GM23338 (cell line): ENCODE data around the gene CETN2. TPM values are rescaled to one million over a fixed set of nuclear protein-coding genes. Genes with fewer than 3 reads are reported as not detected.

Experiments used
- ATAC-seq: fragments of 200-7000 bp; cut with Tn5 transposase; 3 replicates; pipeline ENCODE4 v1.9.1; 2020
- DNase-seq: peaks from one replicate; pipeline ENCODE4 v3.0.0-alpha.2; 2015; ENCODE audit warnings: low spot score
- H2AFZ ChIP-seq: fragments of 200-600 bp; sonication (generic); 2 replicates; pipeline ENCODE4 v1.8.0; 2016; ENCODE audit warnings: antibody characterized with exemption, mild to moderate bottlenecking, moderate library complexity
- H3F3A ChIP-seq: fragments of 200-600 bp; sonication (generic); replicated peaks from 2 replicates; pipeline ENCODE4 v1.8.0; 2017; ENCODE audit warnings: antibody characterized with exemption, mixed run types, low read depth
- H3K27ac ChIP-seq: fragments of 200-600 bp; sonication (generic); 2 replicates; pipeline ENCODE4 v1.6.1; 2016; ENCODE audit warnings: low read depth
- H3K27me3 ChIP-seq: fragments of 200-600 bp; sonication (generic); 2 replicates; pipeline ENCODE4 v1.8.0; 2016; ENCODE audit warnings: mild to moderate bottlenecking, mixed run types, moderate library complexity; ENCODE audit not compliant: insufficient read depth
- H3K36me3 ChIP-seq: fragments of 200-600 bp; sonication (generic); 2 replicates; pipeline ENCODE4 v1.8.0; 2016; ENCODE audit warnings: mild to moderate bottlenecking; ENCODE audit not compliant: insufficient read depth
- H3K4me1 ChIP-seq: fragments of 200-600 bp; sonication (generic); 2 replicates; pipeline ENCODE4 v1.8.0; 2016; ENCODE audit warnings: mild to moderate bottlenecking, moderate library complexity; ENCODE audit not compliant: insufficient read depth
- H3K4me2 ChIP-seq: fragments of 200-600 bp; sonication (generic); 2 replicates; pipeline ENCODE4 v1.7.1; 2017; ENCODE audit warnings: mixed run types
- H3K4me3 ChIP-seq: fragments of 200-600 bp; sonication (generic); 2 replicates; pipeline ENCODE4 v1.6.1; 2016; ENCODE audit warnings: mixed run types
- H3K79me2 ChIP-seq: fragments of 200-600 bp; sonication (generic); replicated peaks from 2 replicates; pipeline ENCODE4 v1.8.0; 2017; ENCODE audit warnings: mild to moderate bottlenecking; ENCODE audit not compliant: insufficient read depth
- H3K9me2 ChIP-seq: fragments of 200-600 bp; sonication (generic); 2 replicates; pipeline ENCODE4 v1.8.0; 2017; ENCODE audit not compliant: insufficient read depth
- H4K20me1 ChIP-seq: fragments of 200-600 bp; sonication (generic); replicated peaks from 2 replicates; pipeline ENCODE4 v1.8.0; 2017; ENCODE audit warnings: mild to moderate bottlenecking; ENCODE audit not compliant: insufficient read depth
- H3K27ac Mint-ChIP-seq: 2 replicates; pipeline ENCODE4 v1.8.0; 2020; ENCODE audit warnings: inconsistent platforms, mild to moderate bottlenecking, moderate library complexity, mixed read lengths
- H3K27me3 Mint-ChIP-seq: 3 replicates; pipeline ENCODE4 v1.8.0; 2022; ENCODE audit warnings: low read depth, mild to moderate bottlenecking, moderate library complexity, mixed read lengths, inconsistent platforms; ENCODE audit not compliant: insufficient read depth, poor library complexity
- H3K36me3 Mint-ChIP-seq: 3 replicates; pipeline ENCODE4 v1.8.0; 2021; ENCODE audit warnings: low read depth, mild to moderate bottlenecking, inconsistent platforms, moderate library complexity, mixed read lengths
- H3K4me1 Mint-ChIP-seq: 3 replicates; pipeline ENCODE4 v1.8.0; 2020; ENCODE audit warnings: mild to moderate bottlenecking, inconsistent platforms, mixed read lengths
- H3K4me3 Mint-ChIP-seq: 3 replicates; pipeline ENCODE4 v1.8.0; 2021; ENCODE audit warnings: moderate library complexity, mild to moderate bottlenecking, inconsistent platforms, mixed read lengths
- H3K9me3 Mint-ChIP-seq: 3 replicates; pipeline ENCODE4 v1.8.0; 2020; ENCODE audit warnings: moderate library complexity, mild to moderate bottlenecking, inconsistent platforms, mixed read lengths
- CREB1 ChIP-seq: fragments of 250-450 bp; sonication (Bioruptor Pico); IDR thresholded peaks from 2 replicates; pipeline ENCODE4 v1.5.0; 2020; ENCODE audit warnings: low read depth, mild to moderate bottlenecking, moderate library complexity
- EZH2 ChIP-seq: fragments of 200-600 bp; sonication (generic); IDR thresholded peaks from one replicate; pipeline ENCODE4 v1.8.0; 2017; ENCODE audit warnings: antibody characterized with exemption, mild to moderate bottlenecking, low read depth; ENCODE audit not compliant: unreplicated experiment
- EZH2phosphoT487 ChIP-seq: fragments of 200-600 bp; sonication (generic); IDR thresholded peaks from one replicate; pipeline ENCODE4 v1.8.1; 2018; ENCODE audit warnings: antibody characterized with exemption; ENCODE audit not compliant: unreplicated experiment
- JUNB ChIP-seq: IDR thresholded peaks from one replicate; pipeline ENCODE4 v1.6.1; 2016; ENCODE audit warnings: antibody characterized with exemption; ENCODE audit not compliant: unreplicated experiment
- NANOG ChIP-seq: IDR thresholded peaks from 2 replicates; pipeline ENCODE4 v1.6.1; 2016; ENCODE audit warnings: antibody characterized with exemption, borderline replicate concordance
- POLR2AphosphoS5 ChIP-seq: IDR thresholded peaks from 2 replicates; pipeline ENCODE4 v1.6.1; 2016; ENCODE audit warnings: antibody characterized with exemption, low read depth
- STAT1 ChIP-seq: IDR thresholded peaks from one replicate; pipeline ENCODE4 v1.6.1; 2016; ENCODE audit warnings: antibody characterized with exemption; ENCODE audit not compliant: unreplicated experiment
- ZNF114 ChIP-seq: fragments of 250-450 bp; sonication (Bioruptor Pico); IDR thresholded peaks from 2 replicates; pipeline ENCODE4 v1.5.0; 2020; ENCODE audit warnings: mild to moderate bottlenecking, moderate library complexity
- ZNF331 ChIP-seq: fragments of 250-450 bp; sonication (Bioruptor Pico); IDR thresholded peaks from 2 replicates; pipeline ENCODE4 v1.5.0; 2020; ENCODE audit warnings: low read depth, mild to moderate bottlenecking, moderate library complexity
- polyA plus RNA-seq: library from polyadenylated mRNA; unstranded; fragments of >200 nt; fragmentation: Nextera tagmentation; extraction: Ambion mirVana; gene quantifications from 2 replicates; pipeline ENCODE4 v1.2.1, GENCODE V29; 2016
- total RNA-seq: library from RNA; depleted of rRNA; stranded (reverse); fragments of >200 nt; shearing (Covaris generic); gene quantifications from 2 replicates; pipeline ENCODE4 v1.2.3, GENCODE V29; 2014
- TF ChIP-seq, protein P1 (sequence below): IDR thresholded peaks from 2 replicates; pipeline ENCODE4 v1.6.1; 2016; ENCODE audit warnings: antibody characterized with exemption
- TF ChIP-seq, protein P2 (sequence below), 2 experiments: fragments of 200-600 bp in 1 of 2; sonication (generic) in 1 of 2; conservative IDR thresholded peaks; 2 replicates each; pipeline versions ENCODE4 v1.5.1 to v1.6.1; 2016 to 2017; ENCODE audit warnings: antibody characterized with exemption in 2 of 2, low read depth in 2 of 2, mild to moderate bottlenecking in 2 of 2, moderate library complexity in 1 of 2
- TF ChIP-seq, protein P3 (sequence below): fragments of 250-450 bp; sonication (Bioruptor Pico); IDR thresholded peaks from 2 replicates; pipeline ENCODE4 v1.5.0; 2020; ENCODE audit warnings: mild to moderate bottlenecking, moderate library complexity
- TF ChIP-seq, protein P4 (sequence below): IDR thresholded peaks from one replicate; pipeline ENCODE4 v1.6.1; 2018; ENCODE audit warnings: antibody characterized with exemption; ENCODE audit not compliant: unreplicated experiment

CETN2 gene
- total and polyA plus RNA-seq, 2 experiments from 2014 or later = 23.9 to 53.7 TPM

DNA sequence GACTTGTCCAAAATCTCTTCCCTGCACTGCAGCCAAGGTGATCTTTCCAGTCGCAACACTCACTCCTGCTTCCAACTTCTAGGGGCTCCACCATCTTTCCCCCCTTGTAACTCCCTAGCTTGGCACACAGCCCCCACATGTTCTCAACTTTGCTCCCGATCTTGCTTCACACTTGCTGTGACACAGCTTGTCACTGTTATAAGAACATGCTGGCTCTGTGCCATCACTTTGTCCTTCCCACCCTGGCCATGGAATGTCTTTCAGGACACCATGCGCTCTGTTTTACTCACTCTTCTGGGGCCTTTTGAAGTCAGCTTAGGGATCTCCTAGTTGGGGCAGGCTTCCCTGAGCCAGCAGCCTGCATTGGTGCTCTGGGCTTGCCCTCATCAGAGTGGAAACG is 2.8 kb upstream of the CETN2 start (continued):
- TF ChIP-seq, protein P1, sequence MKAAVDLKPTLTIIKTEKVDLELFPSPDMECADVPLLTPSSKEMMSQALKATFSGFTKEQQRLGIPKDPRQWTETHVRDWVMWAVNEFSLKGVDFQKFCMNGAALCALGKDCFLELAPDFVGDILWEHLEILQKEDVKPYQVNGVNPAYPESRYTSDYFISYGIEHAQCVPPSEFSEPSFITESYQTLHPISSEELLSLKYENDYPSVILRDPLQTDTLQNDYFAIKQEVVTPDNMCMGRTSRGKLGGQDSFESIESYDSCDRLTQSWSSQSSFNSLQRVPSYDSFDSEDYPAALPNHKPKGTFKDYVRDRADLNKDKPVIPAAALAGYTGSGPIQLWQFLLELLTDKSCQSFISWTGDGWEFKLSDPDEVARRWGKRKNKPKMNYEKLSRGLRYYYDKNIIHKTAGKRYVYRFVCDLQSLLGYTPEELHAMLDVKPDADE = no peak
- TF ChIP-seq ZNF331 (CRISPR knock-in tag) = no peak
- no peak for TF ChIP-seq STAT1
- TF ChIP-seq CREB1 (CRISPR knock-in tag) = no peak
- no peak for TF ChIP-seq JUNB
- no peak for TF ChIP-seq NANOG
- no peak for TF ChIP-seq POLR2AphosphoS5
- TF ChIP-seq ZNF114 (CRISPR knock-in tag) = no peak

DNA sequence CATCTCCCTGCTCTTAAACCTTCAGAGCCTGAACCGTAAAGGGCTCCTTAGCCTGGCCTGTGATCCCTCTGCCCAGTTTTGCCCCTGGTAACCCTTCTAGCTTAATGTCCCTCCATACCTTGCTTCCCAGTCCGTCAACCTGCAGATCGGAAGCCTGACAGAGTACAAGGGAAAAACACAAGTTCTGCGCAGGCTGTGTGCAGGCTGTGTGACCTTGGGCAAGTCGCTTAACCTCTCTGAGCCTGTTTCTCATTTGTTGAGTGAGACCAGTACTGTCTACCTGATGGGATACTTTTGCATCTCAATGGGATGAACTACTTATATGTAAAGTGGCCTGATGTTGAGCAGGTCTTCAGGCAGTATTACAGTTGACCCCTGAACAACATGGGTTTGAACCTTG is 2.0 kb upstream of the CETN2 start:
- H2AFZ ChIP-seq = no peak overlapping the region
- DNase-seq (no peak), ATAC-seq (no peak)
- H3K9me2 ChIP-seq = no peaks in the 10 kb centered on the region
- no peak overlapping the region for H3K27ac Mint-ChIP-seq
- H3K4me3 ChIP-seq = 0 out of 2 replicates have a peak overlapping the region, but pooled peaks have one; percentile 75
- no peaks in the 10 kb centered on the region for H3K27me3 ChIP-seq
- peak overlapping the region; percentile 86; the same call in 1 of the 2 replicates for H3K4me2 ChIP-seq
- H3K36me3 Mint-ChIP-seq = peaks cover 40% of the 10 kb centered on the region
- H3K79me2 ChIP-seq = peaks cover 51% of the 10 kb centered on the region
- peaks cover 12% of the 10 kb centered on the region for H3K4me1 Mint-ChIP-seq
- H3K9me3 Mint-ChIP-seq = peaks cover 2% of the 10 kb centered on the region; the same call in 2 of the 3 replicates
- peak overlapping the region; percentile 95 for H3K4me3 Mint-ChIP-seq
- H4K20me1 ChIP-seq = no peaks in the 10 kb centered on the region; the same call in none of the 2 replicates
- peaks cover 4% of the 10 kb centered on the region for H3K27me3 Mint-ChIP-seq
- no peak overlapping the region for H3K27ac ChIP-seq
- H3K36me3 ChIP-seq = no peaks in the 10 kb centered on the region
- H3F3A ChIP-seq = no peaks in the 10 kb centered on the region
- no peaks in the 10 kb centered on the region; the same call in none of the 2 replicates for H3K4me1 ChIP-seq
- TF ChIP-seq CREB1 (CRISPR knock-in tag) (no peak), JUNB (no peak), STAT1 (no peak), POLR2AphosphoS5 (no peak), ZNF114 (CRISPR knock-in tag) (no peak), ZNF331 (CRISPR knock-in tag) (no peak), EZH2 (no peak), EZH2phosphoT487 (no peak)
- TF ChIP-seq, protein P2, sequence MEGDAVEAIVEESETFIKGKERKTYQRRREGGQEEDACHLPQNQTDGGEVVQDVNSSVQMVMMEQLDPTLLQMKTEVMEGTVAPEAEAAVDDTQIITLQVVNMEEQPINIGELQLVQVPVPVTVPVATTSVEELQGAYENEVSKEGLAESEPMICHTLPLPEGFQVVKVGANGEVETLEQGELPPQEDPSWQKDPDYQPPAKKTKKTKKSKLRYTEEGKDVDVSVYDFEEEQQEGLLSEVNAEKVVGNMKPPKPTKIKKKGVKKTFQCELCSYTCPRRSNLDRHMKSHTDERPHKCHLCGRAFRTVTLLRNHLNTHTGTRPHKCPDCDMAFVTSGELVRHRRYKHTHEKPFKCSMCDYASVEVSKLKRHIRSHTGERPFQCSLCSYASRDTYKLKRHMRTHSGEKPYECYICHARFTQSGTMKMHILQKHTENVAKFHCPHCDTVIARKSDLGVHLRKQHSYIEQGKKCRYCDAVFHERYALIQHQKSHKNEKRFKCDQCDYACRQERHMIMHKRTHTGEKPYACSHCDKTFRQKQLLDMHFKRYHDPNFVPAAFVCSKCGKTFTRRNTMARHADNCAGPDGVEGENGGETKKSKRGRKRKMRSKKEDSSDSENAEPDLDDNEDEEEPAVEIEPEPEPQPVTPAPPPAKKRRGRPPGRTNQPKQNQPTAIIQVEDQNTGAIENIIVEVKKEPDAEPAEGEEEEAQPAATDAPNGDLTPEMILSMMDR (conservative IDR thresholded peaks at IDR 0.05; ENCODE audit: low read depth in 2 of 2) = no peak
- TF ChIP-seq, protein P3, sequence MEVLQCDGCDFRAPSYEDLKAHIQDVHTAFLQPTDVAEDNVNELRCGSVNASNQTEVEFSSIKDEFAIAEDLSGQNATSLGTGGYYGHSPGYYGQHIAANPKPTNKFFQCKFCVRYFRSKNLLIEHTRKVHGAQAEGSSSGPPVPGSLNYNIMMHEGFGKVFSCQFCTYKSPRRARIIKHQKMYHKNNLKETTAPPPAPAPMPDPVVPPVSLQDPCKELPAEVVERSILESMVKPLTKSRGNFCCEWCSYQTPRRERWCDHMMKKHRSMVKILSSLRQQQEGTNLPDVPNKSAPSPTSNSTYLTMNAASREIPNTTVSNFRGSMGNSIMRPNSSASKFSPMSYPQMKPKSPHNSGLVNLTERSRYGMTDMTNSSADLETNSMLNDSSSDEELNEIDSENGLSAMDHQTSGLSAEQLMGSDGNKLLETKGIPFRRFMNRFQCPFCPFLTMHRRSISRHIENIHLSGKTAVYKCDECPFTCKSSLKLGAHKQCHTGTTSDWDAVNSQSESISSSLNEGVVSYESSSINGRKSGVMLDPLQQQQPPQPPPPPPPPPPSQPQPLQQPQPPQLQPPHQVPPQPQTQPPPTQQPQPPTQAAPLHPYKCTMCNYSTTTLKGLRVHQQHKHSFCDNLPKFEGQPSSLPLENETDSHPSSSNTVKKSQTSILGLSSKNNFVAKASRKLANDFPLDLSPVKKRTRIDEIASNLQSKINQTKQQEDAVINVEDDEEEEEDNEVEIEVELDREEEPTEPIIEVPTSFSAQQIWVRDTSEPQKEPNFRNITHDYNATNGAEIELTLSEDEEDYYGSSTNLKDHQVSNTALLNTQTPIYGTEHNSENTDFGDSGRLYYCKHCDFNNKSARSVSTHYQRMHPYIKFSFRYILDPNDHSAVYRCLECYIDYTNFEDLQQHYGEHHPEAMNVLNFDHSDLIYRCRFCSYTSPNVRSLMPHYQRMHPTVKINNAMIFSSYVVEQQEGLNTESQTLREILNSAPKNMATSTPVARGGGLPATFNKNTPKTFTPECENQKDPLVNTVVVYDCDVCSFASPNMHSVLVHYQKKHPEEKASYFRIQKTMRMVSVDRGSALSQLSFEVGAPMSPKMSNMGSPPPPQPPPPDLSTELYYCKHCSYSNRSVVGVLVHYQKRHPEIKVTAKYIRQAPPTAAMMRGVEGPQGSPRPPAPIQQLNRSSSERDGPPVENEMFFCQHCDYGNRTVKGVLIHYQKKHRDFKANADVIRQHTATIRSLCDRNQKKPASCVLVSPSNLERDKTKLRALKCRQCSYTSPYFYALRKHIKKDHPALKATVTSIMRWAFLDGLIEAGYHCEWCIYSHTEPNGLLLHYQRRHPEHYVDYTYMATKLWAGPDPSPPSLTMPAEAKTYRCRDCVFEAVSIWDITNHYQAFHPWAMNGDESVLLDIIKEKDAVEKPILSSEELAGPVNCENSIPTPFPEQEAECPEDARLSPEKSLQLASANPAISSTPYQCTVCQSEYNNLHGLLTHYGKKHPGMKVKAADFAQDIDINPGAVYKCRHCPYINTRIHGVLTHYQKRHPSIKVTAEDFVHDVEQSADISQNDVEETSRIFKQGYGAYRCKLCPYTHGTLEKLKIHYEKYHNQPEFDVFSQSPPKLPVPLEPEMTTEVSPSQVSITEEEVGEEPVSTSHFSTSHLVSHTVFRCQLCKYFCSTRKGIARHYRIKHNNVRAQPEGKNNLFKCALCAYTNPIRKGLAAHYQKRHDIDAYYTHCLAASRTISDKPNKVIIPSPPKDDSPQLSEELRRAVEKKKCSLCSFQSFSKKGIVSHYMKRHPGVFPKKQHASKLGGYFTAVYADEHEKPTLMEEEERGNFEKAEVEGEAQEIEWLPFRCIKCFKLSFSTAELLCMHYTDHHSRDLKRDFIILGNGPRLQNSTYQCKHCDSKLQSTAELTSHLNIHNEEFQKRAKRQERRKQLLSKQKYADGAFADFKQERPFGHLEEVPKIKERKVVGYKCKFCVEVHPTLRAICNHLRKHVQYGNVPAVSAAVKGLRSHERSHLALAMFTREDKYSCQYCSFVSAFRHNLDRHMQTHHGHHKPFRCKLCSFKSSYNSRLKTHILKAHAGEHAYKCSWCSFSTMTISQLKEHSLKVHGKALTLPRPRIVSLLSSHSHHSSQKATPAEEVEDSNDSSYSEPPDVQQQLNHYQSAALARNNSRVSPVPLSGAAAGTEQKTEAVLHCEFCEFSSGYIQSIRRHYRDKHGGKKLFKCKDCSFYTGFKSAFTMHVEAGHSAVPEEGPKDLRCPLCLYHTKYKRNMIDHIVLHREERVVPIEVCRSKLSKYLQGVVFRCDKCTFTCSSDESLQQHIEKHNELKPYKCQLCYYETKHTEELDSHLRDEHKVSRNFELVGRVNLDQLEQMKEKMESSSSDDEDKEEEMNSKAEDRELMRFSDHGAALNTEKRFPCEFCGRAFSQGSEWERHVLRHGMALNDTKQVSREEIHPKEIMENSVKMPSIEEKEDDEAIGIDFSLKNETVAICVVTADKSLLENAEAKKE (CRISPR knock-in tag) = no peak
- TF ChIP-seq, protein P4, sequence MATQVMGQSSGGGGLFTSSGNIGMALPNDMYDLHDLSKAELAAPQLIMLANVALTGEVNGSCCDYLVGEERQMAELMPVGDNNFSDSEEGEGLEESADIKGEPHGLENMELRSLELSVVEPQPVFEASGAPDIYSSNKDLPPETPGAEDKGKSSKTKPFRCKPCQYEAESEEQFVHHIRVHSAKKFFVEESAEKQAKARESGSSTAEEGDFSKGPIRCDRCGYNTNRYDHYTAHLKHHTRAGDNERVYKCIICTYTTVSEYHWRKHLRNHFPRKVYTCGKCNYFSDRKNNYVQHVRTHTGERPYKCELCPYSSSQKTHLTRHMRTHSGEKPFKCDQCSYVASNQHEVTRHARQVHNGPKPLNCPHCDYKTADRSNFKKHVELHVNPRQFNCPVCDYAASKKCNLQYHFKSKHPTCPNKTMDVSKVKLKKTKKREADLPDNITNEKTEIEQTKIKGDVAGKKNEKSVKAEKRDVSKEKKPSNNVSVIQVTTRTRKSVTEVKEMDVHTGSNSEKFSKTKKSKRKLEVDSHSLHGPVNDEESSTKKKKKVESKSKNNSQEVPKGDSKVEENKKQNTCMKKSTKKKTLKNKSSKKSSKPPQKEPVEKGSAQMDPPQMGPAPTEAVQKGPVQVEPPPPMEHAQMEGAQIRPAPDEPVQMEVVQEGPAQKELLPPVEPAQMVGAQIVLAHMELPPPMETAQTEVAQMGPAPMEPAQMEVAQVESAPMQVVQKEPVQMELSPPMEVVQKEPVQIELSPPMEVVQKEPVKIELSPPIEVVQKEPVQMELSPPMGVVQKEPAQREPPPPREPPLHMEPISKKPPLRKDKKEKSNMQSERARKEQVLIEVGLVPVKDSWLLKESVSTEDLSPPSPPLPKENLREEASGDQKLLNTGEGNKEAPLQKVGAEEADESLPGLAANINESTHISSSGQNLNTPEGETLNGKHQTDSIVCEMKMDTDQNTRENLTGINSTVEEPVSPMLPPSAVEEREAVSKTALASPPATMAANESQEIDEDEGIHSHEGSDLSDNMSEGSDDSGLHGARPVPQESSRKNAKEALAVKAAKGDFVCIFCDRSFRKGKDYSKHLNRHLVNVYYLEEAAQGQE = no peak
